Renal cortex interstitium (tissue), 11 donors: Measurements from ENCODE around the gene PIPOX. TPM values are rescaled to one million over a fixed set of nuclear protein-coding genes. Genes with fewer than 3 reads are reported as not detected.

Experiments
- DNase-seq, 11 donors: peaks; one replicate each; pipeline ENCODE4 v3.0.0-alpha.2; 2013; ENCODE audit warnings: low read depth in 9 of 11, low spot score in 4 of 11; ENCODE audit errors: extremely low read depth in 1 of 11
- polyA plus RNA-seq, 3 donors: library from polyadenylated mRNA; unstranded; fragments of 120-200 nt; gene quantifications; one replicate each; pipeline ENCODE4 v1.2.1, GENCODE V29; 2013; ENCODE audit not compliant: insufficient read length in 3 of 3

Gene PIPOX
- polyA plus RNA-seq, 3 donors: 9.5 to 13.1 (median 10.4) TPM

DNA sequence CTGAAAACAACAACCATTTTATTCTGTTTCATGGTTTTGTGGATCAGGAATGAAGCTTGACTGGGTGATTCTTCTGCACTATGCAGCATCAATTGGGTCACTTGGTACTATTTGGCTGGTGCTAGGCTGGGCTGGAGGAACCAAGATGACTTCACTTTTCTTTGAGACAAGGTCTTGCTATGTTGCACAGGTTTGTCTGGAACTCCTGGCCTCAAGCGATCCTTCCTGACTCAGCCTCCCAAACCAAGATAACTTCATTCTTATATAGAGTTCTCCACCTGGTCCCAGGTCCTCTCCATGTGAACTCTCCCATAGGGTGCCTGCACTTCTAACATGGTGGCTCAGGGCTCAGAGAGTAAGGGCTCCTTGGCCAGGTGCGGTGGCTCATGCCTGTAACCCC is 1.9 kb upstream of the PIPOX start:
- DNase-seq: no peak

GRCh38 chr17:29041571-29041970 is 1.4 kb upstream of the PIPOX start:
- DNase-seq: no peak

DNA sequence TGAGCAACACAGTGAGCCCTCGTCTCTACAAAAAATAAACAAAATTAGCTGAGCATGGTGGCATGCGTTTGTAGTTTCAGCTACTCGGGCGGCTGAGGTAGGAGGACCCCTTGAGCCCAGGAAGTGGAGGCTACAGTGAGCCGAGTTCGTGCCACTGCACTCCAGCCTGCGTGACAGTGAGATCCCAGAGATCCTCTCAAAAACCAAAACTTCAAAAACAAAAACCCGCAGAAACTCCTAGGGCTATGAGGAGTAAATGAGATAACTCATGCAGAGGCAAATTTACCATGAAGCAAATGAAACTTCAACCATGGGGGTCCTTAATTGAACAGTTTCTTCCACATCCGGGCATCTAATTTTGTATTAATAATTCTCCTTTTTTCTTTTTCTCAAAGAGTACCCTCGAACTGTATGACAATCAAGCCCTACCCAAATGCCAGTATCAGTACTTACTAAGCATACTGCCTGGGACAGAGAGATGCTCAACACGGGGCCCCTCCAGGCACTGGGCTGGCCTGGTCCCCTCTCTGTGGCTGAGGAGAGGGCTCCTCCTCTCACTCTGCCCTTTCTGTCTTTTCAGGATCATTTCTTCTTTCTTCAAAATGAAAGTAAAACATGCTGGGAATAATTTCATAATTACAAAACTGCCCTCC is 789 bp upstream of the PIPOX start:
- DNase-seq: no peak

GRCh38 chr17:29043539-29044145 is 701 bp downstream of the PIPOX start:
- no peak for DNase-seq

DNA sequence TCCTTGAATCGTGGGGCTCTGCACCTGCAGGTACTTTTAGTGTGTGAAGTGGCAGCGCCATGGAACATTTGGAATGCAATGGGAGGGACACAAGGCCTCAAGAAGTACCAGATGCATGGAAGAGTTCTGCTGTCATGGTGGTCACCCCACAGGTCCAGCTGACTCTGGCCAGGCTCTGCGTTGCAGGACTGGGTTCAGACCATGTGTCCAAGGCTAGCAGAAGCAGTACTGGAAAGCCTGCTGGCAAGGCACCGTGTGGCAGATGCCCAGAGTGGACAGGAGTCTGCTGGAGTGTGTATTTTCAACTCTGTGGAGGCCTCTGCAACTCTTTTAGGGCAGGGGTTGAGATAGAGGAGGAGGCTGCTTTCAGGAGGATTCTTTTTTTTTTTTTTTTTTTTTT is 2.1 kb downstream of the PIPOX start:
- no peak for DNase-seq

DNA sequence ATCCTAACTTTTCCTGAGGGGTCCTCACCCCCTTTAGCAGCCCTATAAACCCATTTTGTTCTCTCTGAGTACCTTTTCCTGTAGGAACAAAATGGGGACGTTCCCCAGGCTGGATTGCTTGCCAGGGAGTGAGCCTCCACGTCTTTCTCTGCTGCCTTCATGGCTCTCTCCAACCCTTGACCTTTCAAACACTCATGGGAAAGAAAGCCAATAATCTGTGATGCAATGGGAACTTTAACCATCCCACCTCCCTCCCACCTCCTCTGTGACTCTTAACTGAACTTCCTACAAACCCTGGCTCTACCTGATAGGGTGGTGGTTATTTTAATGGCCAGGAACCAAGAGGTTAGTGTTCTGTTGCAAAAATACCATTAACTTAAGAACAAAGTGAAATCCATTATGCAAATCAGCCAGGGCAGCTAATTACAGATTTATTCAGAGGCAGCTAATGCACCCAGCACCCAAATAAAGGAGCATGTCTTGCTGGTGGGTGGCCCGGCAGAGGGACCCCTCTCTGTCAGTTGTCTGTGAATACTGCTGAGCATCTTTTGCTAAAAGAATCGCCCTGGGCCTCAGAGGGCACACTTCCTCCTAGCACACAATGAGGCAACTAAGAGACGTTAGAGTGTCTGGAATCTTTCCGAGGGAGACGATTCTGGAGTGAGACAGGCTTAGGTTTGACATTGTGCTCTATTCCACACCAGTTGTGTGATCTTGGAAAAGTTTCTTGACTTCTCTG is 3.0 kb downstream of the PIPOX start:
- no peak for DNase-seq

DNA sequence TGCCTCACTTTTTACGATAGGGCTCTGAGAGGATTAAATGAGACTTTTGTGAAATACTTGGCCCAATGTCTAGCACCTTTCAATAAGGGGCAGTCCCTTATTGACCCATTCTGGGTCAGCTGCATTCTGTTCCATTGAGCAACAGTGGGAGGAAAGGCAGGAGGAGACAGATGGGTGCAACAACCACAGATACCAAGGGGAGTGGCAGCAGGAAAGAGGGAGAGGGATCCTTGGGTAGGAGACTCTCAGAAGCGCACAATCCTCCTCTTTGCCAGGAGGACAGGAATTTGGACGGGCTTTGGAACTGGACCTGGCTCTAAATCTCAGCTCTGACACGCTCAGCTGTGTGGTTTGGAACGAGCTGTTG is 3.5 kb downstream of the PIPOX start:
- DNase-seq: no peak

- no peak for DNase-seq
Observed at GRCh38 chr17:29048440-29049368, 5.8 kb downstream of the PIPOX start.

- no peak for DNase-seq
Observed at GRCh38 chr17:29049541-29050145, 6.7 kb downstream of the PIPOX start.

DNA sequence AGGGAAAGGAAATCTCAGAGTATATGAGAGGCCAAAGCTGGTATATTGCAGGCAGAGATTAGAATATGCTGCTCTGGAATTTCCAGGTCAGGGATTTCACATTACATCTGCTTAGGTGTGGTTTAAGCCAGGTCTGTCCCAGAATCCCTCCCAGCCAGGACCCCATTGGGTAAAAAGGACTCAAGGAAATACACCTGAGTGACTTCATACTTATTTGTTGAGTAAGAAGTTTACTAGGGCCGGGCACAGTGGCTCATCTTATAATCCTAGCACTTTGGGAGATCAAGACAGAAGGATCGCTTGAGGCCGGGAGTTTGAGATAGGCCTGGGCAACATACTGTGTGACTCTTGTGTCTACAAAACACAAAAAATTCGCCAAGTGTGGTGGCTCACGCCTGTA is 7.2 kb downstream of the PIPOX start:
- DNase-seq: no peak

GRCh38 chr17:29051194-29051593 is 8.3 kb downstream of the PIPOX start:
- no peak for DNase-seq

DNA sequence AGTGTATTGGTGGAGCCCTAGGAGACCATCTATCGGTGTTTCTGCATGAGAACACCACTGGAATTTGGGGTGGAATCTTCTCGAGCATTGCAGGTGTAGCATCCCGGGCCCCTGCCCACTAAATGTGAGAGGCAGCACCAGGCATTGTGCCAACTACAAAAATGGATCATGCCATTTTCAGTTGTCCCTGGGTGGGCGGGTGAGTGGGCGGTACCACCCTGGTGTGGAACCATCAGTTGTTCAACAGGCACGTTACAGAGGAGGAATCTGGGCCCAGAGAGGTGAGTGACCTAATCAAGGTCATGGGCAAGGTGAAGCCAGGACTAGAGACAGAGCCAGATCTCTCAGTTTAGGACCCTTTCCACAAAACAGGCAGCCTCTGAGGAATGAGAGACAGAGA is 8.8 kb downstream of the PIPOX start:
- no peak for DNase-seq

- no peak for DNase-seq
Observed at GRCh38 chr17:29054835-29055234, 11.9 kb downstream of the PIPOX start.

- no peak for DNase-seq
Observed at GRCh38 chr17:29057361-29057760, 14.4 kb downstream of the PIPOX start.

DNA sequence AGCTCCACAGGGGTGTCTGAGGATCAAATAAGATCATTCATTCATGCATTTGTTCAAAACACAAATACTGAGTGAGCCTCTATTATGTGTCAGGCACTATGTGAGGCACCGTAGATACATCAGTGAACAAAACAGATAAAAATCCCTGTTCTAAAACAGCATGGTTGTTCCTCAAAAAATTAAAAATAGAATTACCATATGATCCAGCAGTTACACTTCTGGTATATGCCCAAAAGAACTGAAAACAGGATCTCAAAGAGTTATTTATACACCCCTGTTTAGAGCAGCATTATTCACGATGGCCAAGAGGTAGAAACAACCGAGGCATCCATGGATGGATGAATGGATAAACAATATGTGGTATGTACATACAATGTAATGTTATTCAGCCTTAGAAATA is 15.4 kb downstream of the PIPOX start:
- no peak for DNase-seq

- no peak for DNase-seq
Observed at GRCh38 chr17:29059281-29059680, 16.3 kb downstream of the PIPOX start.

DNA sequence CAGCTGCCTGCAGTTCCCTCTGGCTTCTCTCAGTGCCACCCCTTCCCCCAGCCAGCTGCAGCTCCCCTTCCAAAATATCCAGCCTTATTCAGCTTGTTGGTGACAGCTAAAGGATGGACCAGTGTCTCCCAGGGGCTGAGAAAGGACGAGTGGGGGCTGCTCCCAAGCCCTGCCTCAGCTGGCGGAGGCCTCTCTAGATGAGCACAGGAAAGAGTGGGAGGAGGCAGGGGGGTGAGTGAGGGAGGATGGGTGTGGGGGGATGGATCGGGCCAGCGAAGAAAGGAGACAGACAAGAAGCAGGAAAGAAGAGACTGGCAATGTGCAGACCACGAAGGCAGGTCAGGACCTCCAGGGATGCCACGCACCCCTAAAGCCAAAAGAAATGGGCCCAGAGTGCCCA is 17.5 kb downstream of the PIPOX start:
- no peak for DNase-seq

DNA sequence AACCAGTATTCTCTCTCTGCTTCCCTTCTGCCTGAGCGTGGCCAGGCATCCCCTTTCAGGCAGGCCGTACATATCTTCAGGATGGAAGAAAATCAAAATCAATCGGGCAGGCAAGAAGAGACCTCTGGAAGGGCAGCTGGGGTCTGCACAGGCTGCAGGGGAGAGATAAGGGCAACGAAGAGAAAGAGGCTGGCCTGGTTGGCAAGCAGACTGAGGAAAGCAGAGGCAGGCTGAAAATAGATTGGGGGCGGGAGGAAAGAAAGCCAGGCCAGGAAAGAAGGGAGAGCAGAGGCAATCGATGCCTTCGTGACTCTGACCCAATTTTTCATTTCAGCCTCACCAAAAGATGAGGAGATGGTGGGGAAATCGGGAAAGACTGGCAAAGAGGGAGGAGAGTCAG is 18.1 kb downstream of the PIPOX start:
- DNase-seq: no peak

GRCh38 chr17:29062215-29062614 is 19.3 kb downstream of the PIPOX start:
- no peak for DNase-seq
